ENCODE results near the gene EPS8L2. TPM values are rescaled to one million over a fixed set of nuclear protein-coding genes. Genes with fewer than 3 reads are reported as not detected.

EPS8L2 gene
- total and polyA plus RNA-seq, 2 of the 13 experiments (the other 11 are each of a cell fraction or from before 2014, with no cell fraction given) = 89.3 to 416 TPM

- no peak; the same call in 2 of the 3 replicates for ATAC-seq
- no peak for FAIRE-seq
- Histone ChIP-seq H3K27ac (ENCODE audit: extremely low read length, insufficient read depth, low read length) (no peak overlapping the region), H3K9me3 (ENCODE audit: low read length) (no peaks in the 10 kb centered on the region), H3K79me2 (ENCODE audit: insufficient read depth, low read length) (no peaks in the 10 kb centered on the region), H3K4me1 (ENCODE audit: insufficient read depth, low read length) (no peaks in the 10 kb centered on the region), H3K4me3 (replicated peaks in 1 of 3; ENCODE audit: insufficient read depth in 1 of 3, low read depth in 2 of 3, low read length in 3 of 3) (no peak overlapping the region), H3K9ac (ENCODE audit: insufficient read depth, low read depth, low read length) (no peak overlapping the region), H3K27me3 (ENCODE audit: control insufficient read depth in 1 of 2, insufficient read depth in 2 of 2, low read length in 2 of 2) (no peaks in the 10 kb centered on the region), H3K36me3 (replicated peaks in 1 of 2; ENCODE audit: control insufficient read depth in 1 of 2, insufficient read depth in 2 of 2, low read length in 2 of 2) (peaks cover 17 to 57% of the 10 kb centered on the region in 2 experiments; a peak in 3 of 5 replicates), H4K20me1 (ENCODE audit: insufficient read depth, low read length) (no peaks in the 10 kb centered on the region), H3K4me2 (ENCODE audit: low read depth, low read length) (no peak overlapping the region), H2AFZ (ENCODE audit: low read length) (no peak overlapping the region)
- TF ChIP-seq AGO2 (optimal IDR thresholded peaks at IDR 0.05; ENCODE audit: low read depth, low read length) = peak; percentile 64
- TF ChIP-seq HINFP (CRISPR knock-in tag; IDR thresholded peaks at IDR 0.05; ENCODE audit: low read depth) = no peak
- no peak for TF ChIP-seq ARNTL (CRISPR knock-in tag; IDR thresholded peaks at IDR 0.05)
- TF ChIP-seq RBFOX2 (IDR thresholded peaks at IDR 0.05; ENCODE audit: low read depth, low read length) = 0 out of 2 replicates have a peak, but pooled peaks have one; percentile 32
- TF ChIP-seq ZNF256 (CRISPR knock-in tag; conservative IDR thresholded peaks at IDR 0.05) = no peak
- TF ChIP-seq ZNF260 (CRISPR knock-in tag; IDR thresholded peaks at IDR 0.05; ENCODE audit: borderline replicate concordance, low read depth) = no peak
- ChIA-PET CTCF (ENCODE audit: low intra/inter-chr PET ratio, low total read pairs) (no interaction called here), POLR2A (interaction anchor here (0.7 to 1.3 kb wide), 2 partner anchors 16 to 17 kb away, joined by 3 read pairs; partner anchors contain the start of gene TMEM80)
- no peak for DNase-seq (ENCODE audit: low spot score)
- intact Hi-C loops (cut with micrococcal nuclease; ENCODE audit: unreplicated experiment) = no loop called here
- in situ Hi-C loops (cut with HindIII; ENCODE audit: extremely low pct_ligation_motif_present, low pct_unique_long_range_greater_than_20kb) = no loop called here
- no TSS peak for BruUV-seq (replicated peaks)
- over 99% methylated on average over 23 of the region's 36 CpGs for WGBS (ENCODE audit: low lambda C conversion rate)
These were observed 26.5 kb upstream of the EPS8L2 start for GRCh38 chr11:679271-680207.

All from HepG2 (cell line).